Duodenal mucosa (tissue), 2 donors: ENCODE results near the gene ZMYND19.
"Not testable (repeated sequence)": the region's sequence is repeated elsewhere in the genome, so short reads cannot be mapped to it uniquely, and the experiment has no call there.

Experiments
- H3K27ac ChIP-seq: one replicate; pipeline ENCODE4 v1.7.0; 2013; ENCODE audit warnings: low read depth, low read length
- H3K27me3 ChIP-seq, 2 donors: one replicate each; pipeline ENCODE4 v1.7.0; 2013; ENCODE audit warnings: low read length in 2 of 2, control low read depth in 1 of 2; ENCODE audit not compliant: insufficient read depth in 2 of 2, control insufficient read depth in 1 of 2
- H3K36me3 ChIP-seq, 2 donors: one replicate each; pipeline ENCODE4 v1.7.0; 2013; ENCODE audit warnings: low read length in 2 of 2, control low read depth in 1 of 2; ENCODE audit not compliant: insufficient read depth in 2 of 2, control insufficient read depth in 1 of 2
- H3K4me1 ChIP-seq, 2 donors: one replicate each; pipeline ENCODE4 v1.7.0; 2013; ENCODE audit warnings: low read length in 2 of 2, control low read depth in 1 of 2; ENCODE audit not compliant: insufficient read depth in 2 of 2, control insufficient read depth in 1 of 2
- H3K4me3 ChIP-seq, 2 donors: one replicate each; pipeline ENCODE4 v1.7.0; 2013; ENCODE audit warnings: low read length in 2 of 2, low read depth in 1 of 2
- H3K9ac ChIP-seq, 2 donors: one replicate each; pipeline ENCODE4 v1.7.0; 2013; ENCODE audit warnings: low read length in 2 of 2, low read depth in 1 of 2
- H3K9me3 ChIP-seq, 2 donors: one replicate each; pipeline ENCODE4 v1.7.0; 2013; ENCODE audit warnings: low read length in 2 of 2, control low read depth in 1 of 2; ENCODE audit not compliant: control insufficient read depth in 1 of 2

The ZMYND19 gene

DNA sequence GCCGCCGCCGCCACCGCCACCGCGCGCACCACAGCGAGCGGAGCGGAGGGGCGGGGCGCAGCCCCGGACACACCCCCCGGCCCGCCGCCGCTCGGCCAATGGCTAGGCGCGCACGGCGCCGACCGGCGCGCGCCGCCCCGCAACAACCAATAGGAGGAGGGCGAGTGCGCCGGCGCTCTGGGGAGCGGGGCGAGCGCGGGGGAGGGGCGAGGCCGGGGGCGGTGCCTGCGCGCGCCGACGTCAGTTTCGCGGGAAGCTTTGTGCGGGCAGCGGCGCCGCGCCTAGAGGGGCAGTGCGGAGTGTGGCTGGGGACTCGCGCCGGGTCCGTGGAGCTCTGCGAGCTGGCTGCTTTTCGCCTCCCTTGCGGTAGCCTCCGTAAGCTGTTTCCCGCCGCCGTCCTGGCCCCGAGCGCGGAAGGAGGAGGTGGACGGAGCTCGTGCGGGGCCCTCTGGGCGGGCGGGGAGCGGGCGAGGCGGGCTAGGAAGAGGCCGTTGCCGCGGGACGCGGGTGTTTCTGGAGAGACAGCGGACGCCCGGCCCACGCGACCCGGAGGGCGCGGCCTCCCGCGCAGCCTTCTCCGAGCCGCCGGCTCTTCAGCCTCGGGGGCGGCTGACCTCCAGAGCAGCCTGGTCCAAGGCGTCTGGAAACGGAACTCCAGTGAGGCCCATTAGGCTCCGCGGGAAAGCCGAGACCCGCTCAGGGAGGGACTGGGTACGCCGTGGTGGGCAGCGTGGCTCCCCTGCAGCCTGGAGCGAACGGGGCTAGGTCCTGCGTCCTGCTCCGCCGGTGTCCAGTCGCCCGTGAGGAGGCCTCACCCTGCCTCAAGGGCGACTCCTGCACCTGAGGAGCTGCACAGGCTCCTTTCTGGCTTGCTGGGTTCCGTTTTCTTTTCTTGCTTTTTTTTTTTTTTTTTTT lies at the start of gene ZMYND19:
TSS of gene ZMYND19 (minus strand) at position 44 of the 915 bp plus-strand sequence. CDS start 249 bp downstream, outside the sequence.
- Histone ChIP-seq H3K36me3 (peaks cover 8 to 27% of the 10 kb centered on the region in 2 donors), H3K27me3 (no peaks in the 10 kb centered on the region), H3K4me1 (peaks cover 12 to 19% of the 10 kb centered on the region in 2 donors), H3K4me3 (peak within 1 kb of the TSS; percentile 75 to 78), H3K27ac (no peak within 1 kb of the TSS), H3K9ac (peak within 1 kb of the TSS; percentile 65 to 81), H3K9me3 (no peaks in the 10 kb centered on the region)

DNA sequence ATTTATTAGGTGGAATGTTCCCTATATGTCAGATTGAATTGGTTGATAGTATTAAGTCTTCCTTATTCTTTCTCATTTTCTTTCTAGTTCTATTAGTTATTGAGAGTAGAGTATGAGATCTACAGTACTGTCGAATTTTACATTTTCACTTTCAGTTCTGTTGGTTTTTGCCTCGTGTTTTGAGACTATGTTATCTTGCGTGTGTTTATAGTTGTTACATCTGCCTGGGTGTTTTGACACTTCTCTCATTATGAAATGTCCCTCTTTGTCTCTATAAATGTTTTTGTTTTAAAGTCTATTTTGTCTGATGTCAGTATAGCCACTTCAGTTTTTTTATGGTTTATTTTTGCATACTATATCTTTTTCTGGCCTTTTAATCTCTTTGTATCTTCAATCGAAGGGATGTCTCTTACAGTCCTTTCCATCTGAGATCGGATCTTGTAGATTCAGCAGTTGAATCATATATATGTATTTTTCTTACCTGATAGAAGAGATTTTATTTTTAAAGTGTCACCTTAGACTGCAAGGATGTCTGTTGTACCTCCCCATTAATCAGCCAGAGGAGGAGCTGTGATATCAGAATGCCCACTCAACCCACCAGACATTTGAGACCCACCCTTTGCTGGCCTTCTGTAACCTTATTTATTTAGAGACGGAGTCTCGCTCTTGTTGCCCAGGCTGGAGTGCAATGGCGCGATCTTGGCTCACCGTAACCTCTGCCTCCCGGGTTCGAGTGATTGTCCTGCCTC lies 49.2 kb upstream of the ZMYND19 start:
- Histone ChIP-seq H3K4me3 (peak overlapping the region; percentile 10 to 24), H3K27me3 (no peaks in the 10 kb centered on the region), H3K36me3 (peaks cover 5 to 7% of the 10 kb centered on the region in 2 donors), H3K4me1 (peaks cover 4 to 13% of the 10 kb centered on the region in 2 donors), H3K27ac (no peak overlapping the region), H3K9me3 (no peaks in the 10 kb centered on the region), H3K9ac (peak overlapping the region; percentile 10 to 28)

DNA sequence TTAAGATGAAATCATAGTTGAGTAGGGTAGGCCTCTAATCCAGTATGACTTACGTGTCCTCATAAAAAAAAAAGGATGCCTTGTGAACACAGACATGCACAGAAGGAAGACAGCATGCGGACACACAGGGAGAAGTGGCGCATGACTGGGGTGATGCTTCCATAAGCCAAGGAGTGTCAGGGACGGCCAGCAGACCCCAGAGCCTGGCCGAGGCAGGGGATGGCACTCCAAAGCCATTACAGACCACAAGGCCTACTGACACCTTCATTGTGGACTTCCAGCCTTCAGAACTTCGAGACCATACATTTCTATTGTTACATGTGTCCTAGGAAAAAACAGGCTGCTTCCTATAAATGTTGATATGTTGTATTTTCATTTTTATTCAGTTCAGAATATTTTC lies 48.4 kb upstream of the ZMYND19 start:
- peaks cover 4 to 13% of the 10 kb centered on the region in 2 donors for H3K4me1 ChIP-seq
- H3K27me3 ChIP-seq = no peaks in the 10 kb centered on the region
- H3K9me3 ChIP-seq = no peaks in the 10 kb centered on the region
- peak overlapping the region in 1 of 2 donors; percentile 24 for H3K4me3 ChIP-seq
- H3K27ac ChIP-seq = no peak overlapping the region
- peak overlapping the region; percentile 10 to 28 for H3K9ac ChIP-seq
- H3K36me3 ChIP-seq = peaks cover 1 to 3% of the 10 kb centered on the region in 2 donors

DNA sequence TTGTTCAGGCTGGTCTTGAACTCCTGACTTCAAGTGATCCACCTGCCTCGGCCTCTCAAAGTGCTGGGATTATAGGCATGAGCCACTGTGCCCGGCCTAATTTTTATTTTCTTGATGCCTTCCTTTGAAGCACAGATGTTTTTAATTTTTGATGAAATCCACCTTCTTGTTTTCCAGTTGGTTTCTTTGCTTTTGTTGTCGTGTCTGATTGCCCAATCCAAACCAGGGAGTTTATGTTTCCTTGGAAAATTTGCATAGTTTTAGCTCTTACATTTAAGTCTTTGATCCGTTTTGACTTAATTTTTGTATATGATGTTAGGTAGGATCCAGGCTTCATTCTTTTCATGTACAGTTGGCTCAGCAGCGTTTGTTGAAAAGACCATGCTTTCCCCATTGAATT lies 43.7 kb upstream of the ZMYND19 start:
- H3K4me1 ChIP-seq = peaks cover 12 to 22% of the 10 kb centered on the region in 2 donors
- no peaks in the 10 kb centered on the region for H3K36me3 ChIP-seq
- H3K9ac ChIP-seq = no peak overlapping the region
- H3K4me3 ChIP-seq = no peak overlapping the region
- no peaks in the 10 kb centered on the region for H3K9me3 ChIP-seq
- no peaks in the 10 kb centered on the region for H3K27me3 ChIP-seq
- H3K27ac ChIP-seq = no peak overlapping the region

DNA sequence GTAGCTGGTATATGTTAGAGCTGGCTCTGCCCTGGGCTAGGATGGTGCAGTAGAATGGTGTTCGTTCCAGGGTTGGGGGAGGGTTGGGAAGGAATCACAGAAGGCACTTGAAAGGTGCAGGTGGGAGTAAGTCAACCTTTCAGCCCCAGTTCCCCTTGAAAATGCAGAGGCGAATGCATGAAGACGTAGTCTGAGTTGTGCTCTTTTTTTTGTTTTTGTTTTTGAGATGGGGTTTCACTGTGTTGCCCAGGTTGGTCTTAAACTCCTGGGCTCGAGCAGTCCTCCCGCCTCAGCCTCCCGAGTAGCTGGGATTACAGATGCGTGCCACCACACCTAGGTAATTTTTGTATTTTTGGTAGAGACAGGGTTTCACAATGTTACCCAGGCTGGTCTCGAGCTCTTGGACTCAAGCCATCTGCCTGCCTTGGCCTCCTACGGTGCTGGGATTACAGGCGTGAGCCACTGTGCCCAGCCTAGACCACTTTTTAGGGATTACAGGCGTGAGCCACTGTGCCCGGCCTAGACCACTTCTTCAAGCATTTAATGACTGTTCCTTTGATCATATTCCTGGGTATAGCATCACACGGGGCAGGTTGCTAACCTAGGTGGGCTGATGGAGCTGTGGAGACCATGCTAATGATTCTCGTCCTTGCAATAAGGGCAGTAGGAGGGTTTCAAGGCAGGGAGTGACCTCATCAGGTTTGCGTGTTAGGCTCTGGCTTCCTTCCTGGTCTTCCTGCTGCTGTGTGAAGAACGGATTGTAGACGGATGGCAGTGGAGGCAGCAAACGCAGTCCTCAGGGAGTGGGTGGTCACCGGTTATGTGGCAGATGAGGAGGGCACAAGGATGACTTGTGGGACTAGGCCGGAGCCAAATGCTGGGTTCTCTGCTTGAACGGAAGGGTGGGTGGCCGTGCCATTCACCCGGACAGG lies 42.2 kb upstream of the ZMYND19 start:
- H3K27ac ChIP-seq = no peak overlapping the region
- H3K27me3 ChIP-seq = no peaks in the 10 kb centered on the region
- no peaks in the 10 kb centered on the region for H3K36me3 ChIP-seq
- no peak overlapping the region for H3K9ac ChIP-seq
- no peaks in the 10 kb centered on the region for H3K9me3 ChIP-seq
- peaks cover 12 to 22% of the 10 kb centered on the region in 2 donors for H3K4me1 ChIP-seq
- no peak overlapping the region for H3K4me3 ChIP-seq

- Histone ChIP-seq H3K4me1 (peaks cover 12 to 22% of the 10 kb centered on the region in 2 donors), H3K36me3 (no peaks in the 10 kb centered on the region), H3K9me3 (no peaks in the 10 kb centered on the region), H3K4me3 (no peak overlapping the region), H3K9ac (no peak overlapping the region), H3K27me3 (no peaks in the 10 kb centered on the region), H3K27ac (no peak overlapping the region)
These were observed 41.3 kb upstream of the ZMYND19 start for GRCh38 chr9:137631345-137632229.

GRCh38 chr9:137630679-137631078 lies 40.4 kb upstream of the ZMYND19 start:
- H3K9me3 ChIP-seq = no peaks in the 10 kb centered on the region
- no peaks in the 10 kb centered on the region for H3K27me3 ChIP-seq
- H3K27ac ChIP-seq = no peak overlapping the region
- H3K4me1 ChIP-seq = peaks cover 12 to 22% of the 10 kb centered on the region in 2 donors
- no peaks in the 10 kb centered on the region for H3K36me3 ChIP-seq
- no peak overlapping the region for H3K4me3 ChIP-seq
- H3K9ac ChIP-seq = no peak overlapping the region

DNA sequence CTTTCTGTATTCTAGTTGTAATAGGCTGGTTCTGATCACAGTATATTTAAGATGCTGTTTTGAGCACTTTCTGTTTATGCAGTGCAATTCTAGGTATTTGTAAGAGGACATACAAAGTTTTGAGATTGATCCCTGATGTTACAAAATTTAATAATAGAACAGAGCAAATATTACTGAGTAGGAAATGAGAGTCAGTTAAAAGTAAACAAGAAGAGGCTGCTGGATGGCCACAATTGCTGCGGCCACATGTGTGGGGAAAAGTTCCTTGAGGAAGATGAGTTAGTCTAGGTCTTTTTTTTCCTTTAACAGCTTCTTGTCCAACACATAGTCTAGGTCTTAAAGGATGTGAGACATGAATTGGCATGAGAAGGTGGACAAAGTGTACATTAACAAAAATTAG lies 39.8 kb upstream of the ZMYND19 start:
- no peaks in the 10 kb centered on the region for H3K27me3 ChIP-seq
- no peaks in the 10 kb centered on the region for H3K9me3 ChIP-seq
- no peak overlapping the region for H3K27ac ChIP-seq
- H3K36me3 ChIP-seq = no peaks in the 10 kb centered on the region
- peaks cover 12 to 22% of the 10 kb centered on the region in 2 donors for H3K4me1 ChIP-seq
- no peak overlapping the region for H3K4me3 ChIP-seq
- no peak overlapping the region for H3K9ac ChIP-seq

GRCh38 chr9:137627406-137627805 lies 37.1 kb upstream of the ZMYND19 start:
- not testable (repeated sequence) for H3K9ac ChIP-seq, H3K27ac ChIP-seq, H3K9me3 ChIP-seq, H3K4me3 ChIP-seq, H3K27me3 ChIP-seq, H3K36me3 ChIP-seq
- H3K4me1 ChIP-seq = peaks cover 12 to 17% of the 10 kb centered on the region in 2 donors
